ENCODE results near the gene FLYWCH2.

Gene FLYWCH2

DNA sequence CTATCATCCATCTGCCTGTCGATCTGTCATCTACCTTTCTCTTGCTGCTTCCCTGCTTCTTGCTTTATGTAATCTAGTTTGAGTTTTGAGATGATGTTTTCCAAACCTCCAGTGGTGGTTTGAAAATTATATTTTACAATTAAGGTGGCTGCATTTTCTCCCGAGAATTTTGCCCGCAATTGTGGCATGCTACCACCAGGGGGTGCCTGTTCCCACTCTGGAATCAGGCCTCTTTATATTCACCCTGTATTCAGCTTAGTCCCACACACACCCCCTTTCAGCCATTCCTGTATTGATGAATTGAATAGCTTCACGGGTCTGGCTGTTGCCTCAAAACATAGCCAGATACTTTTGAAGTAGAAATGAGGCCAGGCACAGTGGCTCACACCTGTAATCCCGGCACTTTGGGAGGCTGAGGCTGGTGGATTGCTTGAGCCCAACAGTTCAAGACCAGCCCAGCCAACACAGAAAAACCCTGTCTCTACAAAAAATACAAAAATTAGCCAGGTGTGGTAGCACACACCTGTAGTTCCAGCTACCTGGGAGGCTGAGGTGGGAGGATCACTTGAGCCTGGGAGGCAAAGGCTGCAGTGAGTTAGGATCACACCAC is 28.2 kb upstream of the FLYWCH2 start:
- DNase-seq, result no peak

DNA sequence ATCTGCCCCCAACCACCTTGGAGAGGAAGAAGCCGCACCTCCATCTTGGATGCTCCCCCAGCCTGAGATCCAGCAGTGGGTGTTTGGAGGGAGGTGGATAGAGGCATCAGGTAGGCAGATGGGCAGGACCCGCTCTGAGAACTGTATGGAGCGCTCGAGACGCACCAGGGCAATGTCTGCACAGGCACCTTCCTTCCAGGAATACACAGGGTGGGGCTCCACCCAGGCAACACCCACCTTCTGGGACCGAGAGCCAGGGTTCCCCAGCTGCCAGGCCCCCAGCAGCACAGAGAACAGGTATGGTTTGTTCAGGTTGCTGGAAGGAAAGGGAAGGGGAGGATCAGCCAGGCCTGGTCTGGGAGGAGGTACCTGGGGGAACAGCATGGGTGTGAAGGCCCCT is 27.5 kb upstream of the FLYWCH2 start:
- no peak for DNase-seq

DNA sequence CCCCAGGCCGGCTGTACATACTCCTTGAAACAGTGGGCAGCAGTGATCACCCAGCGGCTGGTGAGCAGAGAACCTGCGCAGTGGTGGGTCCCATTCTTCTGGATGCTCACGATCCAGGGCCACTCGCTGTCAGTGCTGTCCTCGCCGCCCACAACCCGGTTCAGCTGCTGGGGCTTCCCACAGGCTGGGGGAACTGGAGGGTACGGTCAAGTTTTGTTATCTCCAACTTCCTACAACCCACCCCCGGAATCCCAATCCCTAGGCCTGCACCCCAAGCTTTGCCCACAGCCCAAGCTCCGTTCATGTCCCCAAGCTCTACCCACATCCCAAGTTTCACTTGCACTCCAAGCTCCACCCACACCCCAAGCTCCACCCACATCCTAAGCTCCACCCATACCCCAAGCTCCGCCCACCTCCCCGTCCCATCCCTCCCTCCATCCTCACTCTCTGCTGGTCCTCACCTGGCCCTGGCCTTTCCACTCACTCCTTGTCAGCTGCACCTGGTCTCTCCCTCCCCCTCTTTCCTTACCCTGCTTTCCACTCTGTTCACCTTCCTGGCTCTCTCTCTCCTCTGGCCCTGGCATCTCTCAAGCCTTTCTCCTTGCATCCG is 26.8 kb upstream of the FLYWCH2 start:
- no peak for DNase-seq

DNA sequence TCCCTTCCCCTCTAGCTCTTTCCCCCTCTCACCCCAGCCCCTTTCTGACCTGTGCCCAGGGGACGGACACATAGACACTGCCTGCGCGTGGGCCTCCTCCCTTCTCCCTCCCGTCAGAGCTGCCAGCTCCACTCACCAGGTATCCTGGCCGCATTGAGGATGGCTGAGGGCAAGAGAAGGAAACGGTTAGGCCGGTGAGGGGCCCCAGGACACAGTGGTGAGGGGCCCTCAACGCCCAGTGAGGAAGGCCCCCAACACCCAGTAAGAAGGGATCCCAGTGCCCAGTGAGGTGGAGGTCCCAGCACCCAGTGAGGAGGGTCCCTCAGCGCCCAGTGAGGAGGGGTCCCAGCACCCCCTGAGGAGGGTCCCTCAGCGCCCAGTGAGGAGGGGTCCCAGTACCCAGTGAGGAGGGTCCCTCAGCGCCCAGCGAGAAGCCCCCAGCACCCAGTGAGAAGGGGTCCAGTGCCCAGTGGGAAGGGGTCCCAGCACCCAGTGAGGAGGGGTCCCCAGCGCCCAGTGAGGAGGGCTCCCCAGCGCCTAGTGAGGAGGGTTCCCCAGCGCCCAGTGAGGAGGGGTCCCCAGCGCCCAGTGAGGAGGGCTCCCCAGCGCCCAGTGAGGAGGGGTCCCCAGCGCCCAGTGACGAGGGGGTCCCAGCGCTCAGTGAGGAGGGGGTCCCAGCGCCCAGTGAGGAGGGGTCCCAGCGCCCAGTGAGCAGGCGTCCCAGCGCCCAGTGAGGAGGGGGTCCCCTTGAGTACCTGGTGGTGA is 26.1 kb upstream of the FLYWCH2 start:
- no peak for DNase-seq

DNA sequence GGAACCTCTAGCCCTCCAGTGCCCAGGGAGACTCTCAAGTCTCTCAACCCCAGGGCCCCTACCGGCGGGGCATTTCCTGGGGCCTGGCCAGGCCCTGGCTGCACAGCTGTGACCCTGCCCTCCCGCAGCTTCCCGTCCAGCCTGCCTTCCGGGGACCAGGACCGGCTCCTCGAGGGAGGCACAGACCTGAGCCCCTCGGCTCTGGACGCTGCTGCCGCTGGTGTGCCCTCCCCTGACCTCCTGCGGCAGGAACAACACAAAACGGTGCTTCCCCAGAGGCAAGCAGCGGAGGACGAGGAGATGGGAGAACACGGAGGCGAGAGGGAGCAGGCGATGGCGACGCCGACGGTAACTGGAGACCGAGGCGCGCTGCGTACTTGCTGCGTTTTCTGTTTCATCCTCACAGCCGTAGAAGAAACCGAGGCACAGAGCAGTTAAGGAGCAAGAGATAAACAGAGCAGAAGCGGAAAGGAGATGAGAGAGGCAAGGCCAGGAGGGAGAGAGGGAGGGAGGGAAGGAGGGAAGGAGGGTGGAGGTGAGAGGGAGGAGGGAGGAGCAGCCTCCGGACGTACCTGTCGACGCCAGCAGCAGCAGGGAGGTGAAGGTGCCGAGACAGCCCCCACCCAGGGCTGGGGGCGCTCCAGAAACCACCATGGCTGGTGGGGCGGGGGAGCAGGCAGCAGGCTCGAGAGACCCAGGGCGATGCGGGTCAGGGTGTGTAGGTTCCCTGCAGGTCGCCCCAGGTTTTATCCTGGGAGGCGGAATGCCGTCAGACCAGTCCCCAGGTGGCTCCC is 25.4 kb upstream of the FLYWCH2 start, which contains the start of gene PRSS22:
Gene PRSS22, minus strand, starts transcription at position 720 of the 794 bp plus-strand sequence. Its CDS starts 66 bp downstream, at position 654.
- no peak for DNase-seq

DNA sequence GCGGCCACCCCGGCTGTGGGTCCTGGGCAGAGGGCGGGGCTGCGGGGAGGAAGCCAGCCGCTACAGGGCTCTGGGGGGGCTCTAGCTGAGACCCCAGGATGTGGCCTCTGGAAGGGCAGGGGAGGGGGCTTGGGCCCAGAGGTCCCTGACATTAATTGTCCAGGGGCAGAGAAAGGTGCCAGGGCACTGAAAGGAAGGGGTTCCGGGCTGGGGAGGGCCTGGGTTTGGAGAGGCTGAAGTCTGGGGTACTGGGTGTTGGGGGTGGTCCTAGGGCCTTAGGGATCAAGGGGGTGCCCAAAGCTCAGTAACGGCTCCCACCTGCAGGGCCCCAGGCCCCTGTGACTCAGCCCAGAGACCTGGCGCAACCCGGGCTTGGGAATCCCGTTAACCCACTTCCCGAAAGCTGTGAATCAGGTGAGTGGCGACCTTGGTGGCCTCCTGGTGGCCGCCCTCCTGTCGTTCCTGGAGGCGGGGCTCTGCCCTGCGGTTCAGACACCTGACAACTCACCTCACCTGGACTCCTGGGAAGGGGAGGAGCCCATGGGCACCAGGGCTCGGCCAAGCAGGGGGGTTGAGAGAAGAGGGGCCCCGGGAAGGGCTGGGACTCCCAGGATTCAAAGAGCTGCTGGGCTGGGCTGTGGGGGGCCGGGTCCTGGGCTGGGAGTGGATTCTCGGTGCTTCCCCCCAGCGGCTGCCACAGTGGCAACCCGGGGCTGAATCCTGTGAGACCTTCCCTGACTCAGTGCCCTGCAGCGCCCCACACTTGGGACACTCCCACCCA is 24.6 kb upstream of the FLYWCH2 start:
- DNase-seq, result peak; percentile 69

DNA sequence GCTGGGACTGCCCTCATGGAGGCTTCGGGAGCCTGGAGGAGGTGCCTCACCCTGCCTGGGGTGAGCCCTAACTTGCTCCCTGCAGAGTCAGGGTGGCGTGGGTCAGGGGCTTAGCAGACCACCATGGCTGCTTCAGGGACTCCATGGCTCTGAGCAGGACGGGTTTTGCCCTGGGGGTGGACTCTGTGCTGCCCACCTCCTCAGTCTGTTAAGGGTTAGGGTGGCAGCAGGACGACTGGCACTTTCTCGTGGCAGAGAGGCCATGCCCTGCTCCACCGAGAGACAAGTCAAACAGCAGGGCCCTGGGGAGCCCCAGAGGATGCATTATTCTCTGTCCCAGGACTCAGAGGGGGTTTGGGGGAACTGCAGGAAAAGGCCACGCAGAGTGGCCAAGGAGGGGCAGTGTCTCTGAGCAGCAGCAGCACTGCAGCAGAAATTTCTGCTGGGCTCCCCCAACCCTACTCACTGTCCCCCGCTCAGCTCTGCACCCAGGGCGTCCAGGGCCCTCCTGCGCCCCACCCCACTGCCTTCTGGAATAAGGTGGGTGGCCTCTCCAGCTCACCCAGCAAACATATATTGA is 23.2 kb upstream of the FLYWCH2 start:
- no peak for DNase-seq

DNA sequence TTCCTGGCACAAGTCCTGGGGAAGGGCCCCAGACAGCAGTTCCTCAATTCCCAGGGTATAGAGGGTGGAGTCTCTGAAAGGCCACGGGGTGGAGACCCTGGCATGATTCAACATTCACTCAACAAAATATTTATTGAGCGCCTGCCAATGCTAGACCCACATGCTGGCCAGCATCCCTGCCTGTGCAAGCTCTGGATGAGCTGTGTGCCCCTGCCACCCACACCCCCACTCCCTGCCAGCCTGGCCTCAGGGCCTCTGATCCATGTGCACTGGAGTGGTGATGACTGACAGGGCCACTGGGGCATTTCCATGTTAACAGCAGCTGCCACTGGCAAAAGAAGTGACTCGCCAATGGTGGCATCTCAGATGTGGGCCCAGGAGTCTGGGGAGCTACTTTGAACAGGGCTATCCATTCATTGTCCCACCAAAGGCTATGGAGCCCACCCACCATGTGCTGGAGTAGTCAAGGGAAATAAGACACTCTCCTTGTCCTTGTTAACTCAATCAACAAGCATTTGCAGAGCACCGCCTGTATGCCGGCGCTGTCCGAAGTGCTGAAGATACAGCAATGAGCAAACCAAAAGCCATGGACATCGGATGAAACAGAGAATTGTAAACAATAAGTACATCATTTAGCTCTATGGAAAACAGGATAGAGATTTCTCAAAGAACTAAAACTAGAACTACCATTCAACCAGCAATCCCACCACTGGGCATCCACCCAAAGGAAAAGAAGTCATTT is 22.0 kb upstream of the FLYWCH2 start:
- DNase-seq, result no peak

DNA sequence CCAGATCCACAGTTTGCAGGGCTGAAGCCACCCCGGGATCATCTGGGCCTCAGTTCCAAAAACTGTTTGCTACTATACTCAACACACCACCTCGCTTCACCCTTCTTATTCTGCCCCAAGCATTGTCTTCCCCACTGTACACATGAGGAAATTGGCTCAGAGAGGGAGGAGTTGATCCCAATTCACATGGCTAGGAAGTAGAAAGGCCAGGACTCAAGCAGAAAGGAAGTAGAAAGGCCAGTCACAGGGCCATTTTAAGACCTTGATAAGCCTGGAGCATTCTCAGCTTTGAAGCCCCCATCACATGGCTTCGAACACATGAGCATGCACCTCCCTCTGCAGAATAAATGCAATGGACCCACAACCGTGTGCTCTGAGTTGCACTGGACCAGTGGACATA is 17.4 kb upstream of the FLYWCH2 start:
- DNase-seq, result no peak

DNA sequence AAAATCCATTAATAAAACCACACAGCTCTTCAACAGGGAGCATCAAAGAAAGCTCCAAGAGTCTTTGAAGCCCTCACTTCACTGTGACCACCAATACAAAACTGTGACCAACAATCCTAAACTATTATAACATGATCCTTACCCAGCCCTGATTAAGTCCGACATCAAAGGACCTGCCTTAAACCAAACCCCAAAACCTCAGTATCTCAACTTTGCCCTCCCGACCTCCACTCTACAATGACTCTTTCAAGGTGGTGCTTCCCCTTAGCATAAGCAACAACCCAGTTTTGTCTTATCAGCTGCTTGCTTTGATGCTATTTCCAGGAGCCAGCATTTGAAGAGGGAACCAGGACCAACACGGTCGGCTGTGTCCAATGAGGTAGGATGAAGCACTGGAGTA is 16.6 kb upstream of the FLYWCH2 start:
- DNase-seq, result no peak

DNA sequence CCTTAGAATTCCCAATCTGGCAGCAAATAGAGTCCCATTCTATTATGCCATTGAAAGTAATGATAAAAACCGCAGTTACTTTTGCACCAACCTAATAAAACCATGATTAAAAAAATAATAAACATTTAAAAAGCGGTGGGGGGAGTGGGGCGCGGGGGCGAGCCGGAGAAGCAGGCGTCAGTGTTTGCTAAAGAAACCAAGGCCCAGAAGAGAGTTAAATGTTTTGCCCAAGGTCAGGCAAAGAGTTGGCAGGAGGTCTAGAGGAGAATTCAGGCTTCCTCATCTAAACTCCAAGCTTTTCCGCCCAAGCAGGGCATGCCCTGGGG is 15.4 kb upstream of the FLYWCH2 start:
- no peak for DNase-seq

DNA sequence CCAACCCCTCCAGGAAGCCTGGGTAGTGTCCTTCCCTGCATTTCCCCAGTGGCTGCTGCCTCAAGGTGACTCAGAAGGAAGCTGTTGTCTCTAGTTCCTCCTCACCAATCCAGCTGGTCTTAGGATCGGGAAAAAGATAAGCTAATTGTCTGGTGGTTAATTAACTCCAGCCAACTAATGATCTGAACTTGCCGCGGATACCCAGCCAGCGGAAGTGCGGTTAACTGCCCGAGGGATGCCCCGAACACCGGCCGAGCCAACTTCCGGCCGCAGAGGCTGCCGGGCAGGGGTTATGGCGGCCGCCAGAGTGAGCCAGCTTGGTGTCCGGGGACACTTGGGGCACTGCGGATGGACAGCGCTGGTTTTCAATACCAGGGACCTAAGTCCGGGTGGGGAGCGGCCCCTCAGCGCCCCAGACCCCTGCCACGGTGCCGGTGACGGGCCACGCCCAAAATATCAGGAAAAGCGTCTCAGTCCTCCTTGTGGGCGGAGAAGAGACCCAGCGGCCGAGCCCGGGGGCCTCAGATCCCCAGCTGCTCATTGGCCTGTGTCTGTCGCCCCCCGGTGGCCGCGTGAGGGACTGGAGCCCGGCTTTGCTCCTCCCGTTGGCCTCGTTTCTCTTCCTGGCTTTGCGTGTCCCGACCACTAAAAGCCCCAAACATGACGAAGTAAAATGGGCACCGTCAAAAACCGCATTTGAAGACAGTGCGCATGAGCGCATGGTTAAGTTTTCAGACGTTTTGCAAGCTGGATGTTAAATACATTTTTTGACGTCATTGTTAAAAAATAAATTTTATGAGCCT is 14.8 kb upstream of the FLYWCH2 start:
- no peak for DNase-seq

DNA sequence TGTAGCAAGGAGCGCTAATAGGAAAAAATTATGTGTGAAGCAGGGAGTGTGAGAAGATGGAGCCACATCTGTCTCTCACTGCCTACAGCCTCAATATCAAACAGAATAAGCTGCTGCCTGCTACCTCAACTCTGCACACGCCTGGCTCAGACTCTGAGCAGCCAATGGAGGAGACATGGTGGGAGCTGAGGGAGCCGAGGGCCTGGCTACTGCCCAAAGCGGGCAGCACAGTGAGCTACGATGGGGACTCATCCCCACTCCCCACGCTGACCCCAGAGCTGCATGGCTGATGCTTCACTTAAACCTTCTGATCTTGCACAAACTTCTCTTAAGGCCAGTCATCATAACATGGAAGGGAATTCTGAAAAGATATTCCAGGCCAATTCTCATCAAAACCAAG is 11.1 kb upstream of the FLYWCH2 start:
- DNase-seq, result no peak

DNA sequence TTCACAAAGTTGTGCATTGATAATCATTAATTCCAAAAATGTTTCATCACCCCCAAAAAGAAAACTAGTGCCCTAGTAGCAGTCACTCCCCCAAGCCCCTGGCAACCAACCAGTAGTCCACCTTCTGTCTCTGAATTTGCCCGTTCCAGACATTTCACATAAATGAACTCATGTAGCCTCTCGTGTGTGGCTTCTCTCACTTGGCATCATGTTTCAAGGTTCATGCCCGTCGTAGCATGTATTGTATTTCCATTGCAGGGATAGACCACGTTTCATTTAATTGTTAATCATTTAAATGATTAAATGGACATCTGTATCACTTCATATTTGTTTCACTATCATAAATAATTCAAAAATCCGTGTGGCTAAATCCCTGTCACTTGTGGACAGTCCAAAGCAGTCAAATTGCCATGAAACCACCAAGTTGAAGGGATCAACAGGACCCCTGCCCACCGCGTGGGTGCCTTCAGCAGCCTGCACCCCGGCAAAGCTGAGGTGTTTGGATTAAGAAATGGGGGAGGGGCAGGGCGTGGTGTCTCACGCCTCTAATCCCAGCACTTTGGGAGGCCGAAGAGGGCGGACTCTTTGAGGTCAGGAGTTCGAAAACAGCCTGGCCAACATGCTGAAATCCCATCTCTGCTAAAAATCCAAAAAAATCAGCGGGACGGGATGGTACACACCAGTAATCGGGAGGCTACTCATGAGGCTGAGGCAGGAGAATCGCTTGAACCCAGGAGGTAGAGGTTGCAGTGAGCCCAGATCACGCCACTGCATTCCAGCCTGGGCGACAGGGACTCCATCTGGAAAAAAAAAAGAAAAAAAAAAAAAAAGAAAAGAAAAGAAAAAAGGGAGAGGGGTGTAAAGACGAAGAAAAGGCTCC is 8.7 kb upstream of the FLYWCH2 start:
- no peak for DNase-seq

DNA sequence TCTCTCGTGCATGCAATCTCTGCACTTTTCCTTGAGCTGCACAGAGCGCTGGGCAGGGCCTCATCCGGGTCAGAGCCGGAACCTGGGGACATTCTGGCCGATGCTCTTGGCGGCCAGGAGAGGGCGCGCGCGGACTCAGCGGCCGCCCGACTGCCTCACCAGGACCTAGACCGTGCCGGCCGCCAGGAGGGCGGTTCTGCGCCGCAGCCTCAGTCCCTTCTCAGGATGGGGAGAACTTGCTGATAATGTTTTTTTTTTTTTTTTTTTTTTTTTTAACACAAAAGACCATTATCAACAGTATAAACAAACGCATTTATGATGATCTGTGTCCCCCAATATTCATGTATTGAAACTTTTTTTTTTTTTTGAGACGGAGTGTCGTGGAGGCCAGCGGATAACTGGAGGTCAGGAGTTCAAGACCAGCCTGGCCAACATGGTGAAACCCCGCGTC is 8.1 kb upstream of the FLYWCH2 start:
- DNase-seq, result no peak

DNA sequence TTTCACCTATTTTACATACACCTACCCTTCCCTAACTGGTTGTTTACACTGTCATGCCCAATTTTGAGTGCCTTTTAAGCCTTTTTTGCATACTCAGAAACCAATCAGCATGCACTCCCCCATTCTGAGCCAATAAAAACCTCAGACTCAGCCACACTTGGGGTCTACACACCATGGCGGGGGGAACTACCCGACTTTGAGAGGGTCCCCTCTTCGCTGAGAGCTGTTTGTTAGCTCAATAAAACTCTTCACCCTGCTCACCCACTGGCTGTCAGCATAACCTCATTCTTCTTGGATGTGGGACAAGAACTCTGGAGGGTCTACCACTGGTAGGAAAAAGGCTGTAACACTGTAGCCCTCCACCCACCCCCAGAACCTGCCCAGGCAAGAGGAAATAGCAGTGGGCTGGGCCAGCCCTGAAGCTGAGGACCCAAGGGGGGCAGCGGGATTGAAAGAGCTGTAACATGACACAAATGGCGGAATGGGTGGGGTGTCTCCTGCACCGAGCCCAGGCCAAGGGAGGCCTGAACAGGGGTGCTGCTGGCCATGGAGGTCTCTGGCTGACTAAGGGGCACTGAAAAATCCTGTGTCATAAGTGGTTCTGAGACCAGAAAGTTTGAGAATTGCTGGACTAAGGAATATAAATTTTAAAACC is 3.0 kb upstream of the FLYWCH2 start:
- DNase-seq, result no peak

DNA sequence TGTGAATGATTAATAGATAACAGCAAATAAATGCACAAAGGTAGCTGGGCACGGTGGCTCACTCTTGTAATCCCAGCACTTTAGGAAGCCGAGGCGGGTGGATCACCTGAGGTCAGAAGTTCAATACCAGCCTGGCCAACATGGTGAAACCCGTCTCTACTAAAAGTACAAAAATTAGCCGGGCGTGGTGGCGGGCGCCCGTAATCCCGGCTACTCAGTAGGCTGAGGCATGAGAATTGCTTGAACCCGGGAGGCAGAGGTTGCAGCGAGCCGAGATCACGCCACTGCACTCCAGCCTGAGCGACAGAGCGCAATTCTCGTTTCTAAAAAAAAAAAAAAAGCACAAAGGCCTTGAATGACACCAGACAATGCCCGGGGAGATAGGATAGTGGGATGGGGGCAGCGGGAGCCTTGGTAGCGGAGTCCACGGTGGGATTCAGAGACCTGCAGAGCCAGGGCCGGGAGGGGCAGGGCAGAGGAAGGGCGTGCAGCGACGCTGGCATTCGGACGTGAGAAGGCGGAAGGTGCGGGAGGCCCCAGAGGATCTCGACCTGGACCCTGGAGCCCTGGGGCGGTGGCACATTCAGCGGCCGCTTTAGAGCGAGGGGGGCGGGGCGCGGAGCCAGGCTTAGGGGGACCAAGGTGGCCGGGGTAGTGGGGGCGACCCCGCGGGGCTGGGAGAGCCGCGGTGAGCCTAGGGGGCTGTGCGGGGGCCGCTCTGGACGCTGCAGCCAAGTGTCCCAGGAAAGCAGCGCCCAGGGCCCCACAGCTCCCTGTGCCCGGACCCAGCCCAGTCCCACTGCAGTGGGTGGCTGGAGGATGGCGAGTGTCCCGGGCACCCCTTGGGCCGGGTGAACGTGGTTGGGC is 999 bp upstream of the FLYWCH2 start:
- no peak for DNase-seq

DNA sequence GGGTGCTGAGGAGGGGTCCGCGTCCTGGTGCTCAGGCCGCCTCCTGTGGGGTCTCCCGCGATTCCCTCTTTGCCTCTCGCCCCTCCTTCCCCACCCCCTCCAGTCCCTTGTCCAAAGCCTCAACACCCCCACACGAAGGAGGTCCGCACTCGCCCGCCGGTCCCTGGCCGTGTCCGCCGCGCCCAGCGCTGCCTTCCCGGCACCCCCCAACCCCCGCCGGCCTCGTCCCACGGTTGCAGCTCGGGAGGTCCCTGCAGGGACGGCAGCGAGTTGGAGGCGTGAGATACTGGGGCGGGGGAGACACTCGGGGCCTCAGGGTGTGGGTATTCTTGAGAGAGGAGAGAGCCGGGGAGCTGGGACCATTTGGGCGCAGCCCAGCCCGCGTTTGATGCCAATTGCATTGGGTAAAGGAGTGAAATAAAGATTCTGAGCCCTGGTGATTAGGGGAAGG is 468 bp downstream of the FLYWCH2 start:
- no peak for DNase-seq

Measured in NCI-H510A (cell line).